Motor neuron (in vitro differentiated cells): Measurements from ENCODE around the gene LARGE1. TPM values are rescaled to one million over a fixed set of nuclear protein-coding genes. Genes with fewer than 3 reads are reported as not detected.

ENCODE experiments used
- ATAC-seq, 8 experiments: fragments of 200-7000 bp; cut with Tn5 transposase; replicated peaks in 6 of 8; 2 replicates each; pipeline ENCODE4 v1.8.0; 2021; ENCODE audit warnings: mild to moderate bottlenecking in 8 of 8, moderate library complexity in 8 of 8
- H3K27ac ChIP-seq, 2 donors: fragments of 250-450 bp; sonication (Bioruptor Pico); 2 replicates each; pipeline ENCODE4 v1.9.0; 2021; ENCODE audit warnings: antibody characterized with exemption in 2 of 2, mild to moderate bottlenecking in 2 of 2, moderate library complexity in 1 of 2
- H3K4me1 ChIP-seq, 2 donors: fragments of 250-450 bp; sonication (Bioruptor Pico); replicated peaks in 1 of 2; 2 replicates each; pipeline ENCODE4 v1.6.1; 2021; ENCODE audit warnings: antibody characterized with exemption in 2 of 2, mild to moderate bottlenecking in 2 of 2, moderate library complexity in 1 of 2
- H3K4me3 ChIP-seq, 5 donors: fragments of 250-450 bp; sonication (Bioruptor Pico); 2 replicates each; pipeline ENCODE4 v1.9.0; 2021; ENCODE audit warnings: antibody characterized with exemption in 5 of 5, mild to moderate bottlenecking in 5 of 5, moderate library complexity in 4 of 5
- WGBS, 10 experiments: fragments of 450-650 bp; shearing (Covaris generic); methylation state at CpG; one replicate each; pipeline ENCODE4 v1.0.0; 2022; 5-methylcytosine and 5-hydroxymethylcytosine counted together
- in situ Hi-C, 9 experiments: fragments of 400-800 bp; cut with MboI; loops; one replicate each; pipeline ENCODE4 v1.15.0; 2021; ENCODE audit warnings: low sequenced_read_pairs in 9 of 9, low pct_unique_long_range_greater_than_20kb in 2 of 9; ENCODE audit not compliant: unreplicated experiment in 9 of 9
- total RNA-seq, 8 experiments: library from RNA; unstranded; fragments of 300-600 nt; gene quantifications; 2 replicates each; pipeline versions ENCODE4 v1.2.3 to v1.2.4, GENCODE V29; 2022

The LARGE1 gene
- total RNA-seq, 8 experiments from 2014 or later: 1.7 to 36.1 (median 20.6) TPM

DNA sequence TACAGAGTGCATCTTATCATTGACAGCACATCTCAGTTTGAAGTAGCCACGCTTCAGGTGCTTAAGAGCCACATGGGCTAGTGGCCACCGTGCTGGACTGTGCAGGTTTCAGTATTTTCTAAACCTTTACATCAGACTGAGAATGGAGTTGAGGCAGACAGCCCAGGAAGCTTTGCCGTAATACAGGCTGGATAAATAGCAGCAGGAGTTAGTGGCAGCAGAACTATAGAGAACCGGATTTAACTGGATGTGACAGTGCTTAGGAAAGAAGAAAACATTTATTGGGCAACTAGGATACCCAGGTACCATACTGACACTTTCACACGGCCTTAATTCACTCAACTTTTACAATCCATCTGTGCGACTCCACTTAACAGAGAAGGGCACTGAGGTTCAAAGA, 145.5 kb downstream of the LARGE1 start:
- 33 to 100% (median 69%) methylated on average over 1 to 6 of the region's 6 CpGs; no CpG with 5 or more reads in 2 of the 10 experiments for WGBS, 10 experiments
- peaks cover 30 to 36% of the 10 kb centered on the region in 2 donors for H3K4me1 ChIP-seq
- in situ Hi-C loops: no loop called here
- no peak overlapping the region for H3K4me3 ChIP-seq
- no peak overlapping the region for H3K27ac ChIP-seq
- peak in 5 of 8 experiments; percentile 15 to 75 (median 48) for ATAC-seq

GRCh38 chr22:33772745-33773144, 147.5 kb downstream of the LARGE1 start:
- no peak for ATAC-seq
- H3K4me3 ChIP-seq: no peak overlapping the region
- H3K27ac ChIP-seq: no peak overlapping the region
- in situ Hi-C loops: no loop called here
- WGBS, 10 experiments: 20 to 100% (median 89%) methylated on average over 1 to 6 of the region's 6 CpGs
- H3K4me1 ChIP-seq: peaks cover 32 to 38% of the 10 kb centered on the region in 2 donors

DNA sequence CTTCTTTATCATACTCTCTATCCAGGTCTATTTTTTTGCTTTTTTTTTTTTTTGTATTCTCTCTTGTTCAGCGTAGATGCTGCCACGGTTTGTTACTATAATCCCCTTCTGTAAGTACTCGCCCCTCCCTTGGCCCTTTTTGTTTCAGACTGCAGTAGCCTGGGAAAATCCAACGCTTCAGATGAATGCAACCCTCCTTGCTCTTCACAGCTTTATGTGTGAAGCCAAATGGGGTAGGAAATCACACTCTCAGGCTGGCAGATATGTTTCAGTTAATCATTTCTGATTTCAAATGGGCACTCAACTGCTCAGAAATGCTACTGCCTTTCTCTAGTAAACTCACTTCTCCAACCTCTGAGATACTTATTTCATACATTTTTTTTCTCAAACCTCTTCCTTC, 149.1 kb downstream of the LARGE1 start:
- peak in 3 of 8 experiments; percentile 15 to 40 (median 32) for ATAC-seq
- 61 to 100% (median 87%) methylated on average over 1 to 4 of the region's 4 CpGs; no CpG with 5 or more reads in 1 of the 10 experiments for WGBS, 10 experiments
- in situ Hi-C loops: no loop called here
- no peak overlapping the region for H3K4me3 ChIP-seq
- peaks cover 31 to 34% of the 10 kb centered on the region in 2 donors for H3K4me1 ChIP-seq
- H3K27ac ChIP-seq: no peak overlapping the region

DNA sequence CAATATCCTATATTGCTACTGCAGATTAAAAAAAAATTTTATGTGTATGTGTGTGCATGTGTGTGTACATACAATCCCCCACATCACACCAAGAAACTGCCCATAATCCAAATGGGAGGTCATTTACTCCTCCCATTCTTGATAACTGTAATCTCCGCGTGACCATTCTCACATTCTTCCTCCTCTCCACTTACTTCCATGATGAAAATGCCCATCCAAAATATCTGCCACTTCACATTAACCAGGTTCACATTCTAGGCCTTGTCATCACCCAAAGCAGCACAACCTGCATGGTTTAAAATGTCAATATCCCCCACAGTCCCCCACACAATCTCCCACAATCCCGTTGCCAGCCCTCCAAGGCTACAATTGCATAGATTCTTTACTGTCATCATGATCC, 149.6 kb downstream of the LARGE1 start:
- H3K4me1 ChIP-seq: peaks cover 31% of the 10 kb centered on the region in 2 donors
- H3K27ac ChIP-seq: no peak overlapping the region
- H3K4me3 ChIP-seq: no peak overlapping the region
- no peak for ATAC-seq
- in situ Hi-C loops: no loop called here
- WGBS, 10 experiments: 60 to 100% (median 75%) methylated on average over 1 to 3 of the region's 3 CpGs; no CpG with 5 or more reads in 4 of the 10 experiments

DNA sequence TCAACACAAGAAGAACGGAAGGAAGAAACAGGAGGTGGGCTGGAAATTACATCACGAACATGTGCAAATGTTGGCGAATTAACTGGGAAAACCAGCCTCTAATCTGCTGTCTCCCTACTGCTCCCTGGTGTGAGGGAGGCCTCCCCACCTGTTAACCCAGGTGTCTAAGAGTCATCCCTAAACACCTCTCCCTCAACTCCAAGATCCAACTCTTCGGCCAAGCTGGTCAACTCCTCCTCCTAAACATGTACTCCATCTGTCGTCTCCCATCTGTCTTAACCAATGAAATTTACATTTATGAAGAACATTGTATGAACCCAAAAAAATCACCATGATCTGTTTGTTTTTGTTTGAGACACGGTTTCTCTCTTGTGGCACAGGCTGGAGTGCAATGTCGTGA, 154.2 kb downstream of the LARGE1 start:
- ATAC-seq: no peak
- Histone ChIP-seq H3K27ac (no peak overlapping the region), H3K4me1 (peaks cover 12 to 20% of the 10 kb centered on the region in 2 donors), H3K4me3 (no peak overlapping the region)
- in situ Hi-C loops: no loop called here
- WGBS, 10 experiments: 70 to 100% (median 92%) methylated on average over 1 to 6 of the region's 7 CpGs

DNA sequence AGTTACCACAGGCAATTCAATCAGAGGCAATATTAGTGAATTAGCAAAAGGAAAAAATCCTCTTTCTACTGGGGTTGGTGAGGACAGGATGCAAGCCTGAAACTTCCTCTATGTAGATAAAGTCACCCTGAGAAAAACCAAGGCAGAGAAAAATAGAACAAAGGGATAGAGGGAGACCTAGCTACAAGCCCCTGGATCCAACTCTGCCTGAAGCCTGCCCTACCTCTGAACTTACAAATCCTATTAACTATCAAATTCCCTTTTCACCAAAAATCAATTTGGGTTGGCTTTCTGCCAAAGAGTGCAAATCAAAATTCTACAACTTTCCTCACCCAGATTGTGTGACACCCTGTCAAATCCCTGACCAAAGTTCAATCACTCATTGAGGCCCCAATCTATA, 161.3 kb downstream of the LARGE1 start:
- no peak for ATAC-seq
- Histone ChIP-seq H3K27ac (no peak overlapping the region), H3K4me3 (no peak overlapping the region), H3K4me1 (peaks cover 39 to 40% of the 10 kb centered on the region in 2 donors)
- in situ Hi-C loops: no loop called here

- no peak overlapping the region for H3K4me3 ChIP-seq
- 22 to 100% (median 75%) methylated on average over 1 to 7 of the region's 9 CpGs; no CpG with 5 or more reads in 3 of the 10 experiments for WGBS, 10 experiments
- peak overlapping the region; percentile 63 to 68 for H3K27ac ChIP-seq
- in situ Hi-C loops: no loop called here
- peaks cover 39 to 40% of the 10 kb centered on the region in 2 donors for H3K4me1 ChIP-seq
- ATAC-seq: peak in 5 of 8 experiments; percentile 31 to 76 (median 61)
Measured at GRCh38 chr22:33757802-33758483, 162.3 kb downstream of the LARGE1 start.

GRCh38 chr22:33757041-33757801, 163.1 kb downstream of the LARGE1 start:
- in situ Hi-C loops: no loop called here
- no peak overlapping the region for H3K4me3 ChIP-seq
- H3K27ac ChIP-seq: peak overlapping the region; percentile 63 to 68
- peaks cover 39 to 40% of the 10 kb centered on the region in 2 donors for H3K4me1 ChIP-seq
- WGBS, 10 experiments: 20 to 81% (median 55%) methylated on average over 1 to 12 of the region's 15 CpGs; no CpG with 5 or more reads in 2 of the 10 experiments
- ATAC-seq: peak in 5 of 8 experiments; percentile 43 to 75 (median 67)

DNA sequence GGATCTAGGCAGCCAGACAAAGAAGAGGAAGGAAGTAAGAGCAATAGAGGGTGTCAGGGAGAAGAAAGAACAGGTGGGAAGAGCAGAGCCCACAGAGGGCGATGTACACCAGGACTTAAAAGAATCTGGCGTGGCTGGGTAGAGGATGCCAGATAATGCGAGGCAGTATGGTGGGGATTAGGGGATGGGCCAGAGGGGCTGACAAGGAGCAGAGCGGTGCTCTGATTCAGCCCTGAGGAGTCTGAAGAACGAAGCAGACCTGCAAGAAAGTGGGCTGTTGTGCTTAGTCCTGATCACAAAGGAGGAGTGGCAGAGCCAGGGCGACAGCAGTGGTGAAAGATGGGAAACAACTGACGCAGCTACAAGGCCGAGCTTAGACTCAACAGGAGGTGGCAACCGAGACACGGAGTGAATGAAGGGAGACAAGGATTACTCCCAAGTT, 163.7 kb downstream of the LARGE1 start:
- Histone ChIP-seq H3K4me3 (no peak overlapping the region), H3K4me1 (peaks cover 39 to 40% of the 10 kb centered on the region in 2 donors), H3K27ac (peak overlapping the region in 1 of 2 donors; percentile 10)
- 63 to 100% (median 78%) methylated on average over 1 to 6 of the region's 10 CpGs; no CpG with 5 or more reads in 3 of the 10 experiments for WGBS, 10 experiments
- in situ Hi-C loops: no loop called here
- peak in 5 of 8 experiments; percentile 57 to 69 (median 67) for ATAC-seq

- in situ Hi-C loops: no loop called here
- no peak for ATAC-seq
- 60 to 100% (median 80%) methylated on average over 1 to 4 of the region's 4 CpGs; no CpG with 5 or more reads in 2 of the 10 experiments for WGBS, 10 experiments
- Histone ChIP-seq H3K4me3 (no peak overlapping the region), H3K4me1 (peaks cover 15 to 18% of the 10 kb centered on the region in 2 donors), H3K27ac (no peak overlapping the region)
Measured at GRCh38 chr22:33748714-33749113, 171.6 kb downstream of the LARGE1 start.

GRCh38 chr22:33747576-33748180, 172.6 kb downstream of the LARGE1 start:
- Histone ChIP-seq H3K27ac (no peak overlapping the region), H3K4me3 (no peak overlapping the region), H3K4me1 (peaks cover 15 to 18% of the 10 kb centered on the region in 2 donors)
- WGBS, 10 experiments: 75 to 100% (median 83%) methylated on average over 1 to 3 of the region's 4 CpGs; no CpG with 5 or more reads in 3 of the 10 experiments
- in situ Hi-C loops: no loop called here
- ATAC-seq: no peak

DNA sequence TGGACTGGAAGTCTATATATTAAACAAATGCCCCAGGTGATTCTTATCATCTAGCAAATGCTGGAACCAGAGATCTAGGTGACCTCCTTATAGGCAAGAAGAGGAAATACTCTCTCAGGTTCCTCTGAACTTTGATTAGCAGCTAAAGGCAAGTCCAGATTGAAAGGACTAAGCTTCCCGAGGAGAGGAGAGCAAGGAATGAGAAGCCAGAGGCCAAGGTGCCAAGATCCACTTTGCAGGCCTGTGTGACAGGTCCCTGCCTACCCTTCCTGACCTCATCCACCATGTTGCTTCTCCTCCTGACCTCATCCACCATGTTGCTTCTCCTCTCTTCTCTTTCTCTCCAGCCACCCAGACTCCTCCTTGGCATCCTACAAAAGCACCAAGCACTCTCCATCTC, 173.2 kb downstream of the LARGE1 start:
- no peak overlapping the region for H3K27ac ChIP-seq
- in situ Hi-C loops: no loop called here
- 80 to 100% (median 92%) methylated on average over 1 of the region's 1 CpG; no CpG with 5 or more reads in 6 of the 10 experiments for WGBS, 10 experiments
- no peak overlapping the region for H3K4me3 ChIP-seq
- no peak for ATAC-seq
- peaks cover 15 to 18% of the 10 kb centered on the region in 2 donors for H3K4me1 ChIP-seq

DNA sequence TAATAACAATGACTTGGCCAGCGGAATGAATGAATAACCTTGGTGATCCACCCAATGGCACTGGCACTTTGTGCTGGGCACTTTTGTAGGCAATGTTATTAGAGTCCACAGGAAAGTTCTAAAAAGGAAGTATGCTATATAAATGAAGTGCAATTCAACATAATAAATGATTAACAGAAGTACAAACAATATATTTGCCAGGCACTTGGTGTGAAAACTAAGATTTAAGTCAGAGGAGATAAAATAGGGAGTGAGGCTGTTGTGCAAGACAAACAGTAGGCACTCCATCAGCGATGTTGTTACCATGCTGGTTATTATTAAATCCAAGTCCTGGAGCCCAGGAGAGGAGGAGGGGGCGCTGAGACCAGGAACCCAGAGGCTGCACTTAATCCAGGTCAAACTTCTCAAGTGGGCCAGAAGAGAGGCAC, 173.8 kb downstream of the LARGE1 start:
- ATAC-seq: no peak
- Histone ChIP-seq H3K27ac (no peak overlapping the region), H3K4me3 (no peak overlapping the region), H3K4me1 (peaks cover 15 to 20% of the 10 kb centered on the region in 2 donors)
- in situ Hi-C loops: no loop called here
- 65 to 100% (median 80%) methylated on average over 1 to 3 of the region's 3 CpGs for WGBS, 10 experiments
